H9 (cell line): Measurements from ENCODE around the gene RRAD. TPM values are rescaled to one million over a fixed set of nuclear protein-coding genes. Genes with fewer than 3 reads are reported as not detected.
A peak's percentile ranks its signal among the peaks of the same experiment; 100 is the strongest.

Experiments
- DNase-seq: peaks from one replicate; pipeline ENCODE4 v3.0.0-alpha.2; 2017
- H2AFZ ChIP-seq: one replicate; pipeline ENCODE4 v1.6.1; 2013; ENCODE audit warnings: mild to moderate bottlenecking, low read length, control low read depth, moderate library complexity
- H2AK5ac ChIP-seq: 2 replicates; pipeline ENCODE4 v1.6.1; 2013; ENCODE audit warnings: low read length, control low read depth, mixed read lengths; ENCODE audit not compliant: insufficient read length
- H2BK120ac ChIP-seq: one replicate; pipeline ENCODE4 v1.6.1; 2013; ENCODE audit warnings: low read depth, mild to moderate bottlenecking, low read length, control low read depth, inconsistent platforms; ENCODE audit not compliant: poor library complexity, severe bottlenecking
- H2BK12ac ChIP-seq: 2 replicates; pipeline ENCODE4 v1.6.1; 2013; ENCODE audit warnings: low read length, control low read depth, mixed read lengths, low read depth; ENCODE audit not compliant: insufficient read length
- H2BK15ac ChIP-seq: 2 replicates; pipeline ENCODE4 v1.6.1; 2013; ENCODE audit warnings: low read depth, low read length, control low read depth
- H2BK20ac ChIP-seq: one replicate; pipeline ENCODE4 v1.6.1; 2013; ENCODE audit warnings: low read depth, mild to moderate bottlenecking, low read length, control low read depth, inconsistent platforms; ENCODE audit not compliant: poor library complexity, severe bottlenecking
- H2BK5ac ChIP-seq: 2 replicates; pipeline ENCODE4 v1.6.1; 2013; ENCODE audit warnings: low read length, control low read depth, mixed read lengths; ENCODE audit not compliant: insufficient read length
- H3K14ac ChIP-seq: 2 replicates; pipeline ENCODE4 v1.6.1; 2013; ENCODE audit warnings: low read length, control low read depth; ENCODE audit not compliant: insufficient read depth
- H3K18ac ChIP-seq: 2 replicates; pipeline ENCODE4 v1.6.1; 2013; ENCODE audit warnings: low read depth, mild to moderate bottlenecking, mixed read lengths, low read length, control low read depth; ENCODE audit not compliant: insufficient read length
- H3K23ac ChIP-seq: 2 replicates; pipeline ENCODE4 v1.6.1; 2013; ENCODE audit warnings: low read length, control low read depth, mixed read lengths, low read depth; ENCODE audit not compliant: insufficient read length
- H3K23me2 ChIP-seq: 2 replicates; pipeline ENCODE4 v1.6.1; 2013; ENCODE audit warnings: low read depth, mild to moderate bottlenecking, mixed read lengths, low read length, control low read depth; ENCODE audit not compliant: insufficient read length, poor library complexity, severe bottlenecking
- H3K27ac ChIP-seq: 2 replicates; pipeline ENCODE4 v1.5.1; 2013; ENCODE audit warnings: low read length, control low read depth, mixed read lengths, low read depth; ENCODE audit not compliant: insufficient read length
- H3K27me3 ChIP-seq: 2 replicates; pipeline ENCODE4 v1.6.1; 2013; ENCODE audit warnings: low read length, control low read depth, inconsistent platforms; ENCODE audit not compliant: insufficient read depth
- H3K4ac ChIP-seq: 2 replicates; pipeline ENCODE4 v1.6.1; 2013; ENCODE audit warnings: low read depth, mild to moderate bottlenecking, control low read depth, inconsistent platforms, low read length, moderate library complexity
- H3K4me1 ChIP-seq: 2 replicates; pipeline ENCODE4 v1.6.1; 2013; ENCODE audit warnings: low read length, control low read depth, inconsistent platforms; ENCODE audit not compliant: insufficient read depth
- H3K4me2 ChIP-seq: 2 replicates; pipeline ENCODE4 v1.6.1; 2013; ENCODE audit warnings: low read length, control low read depth, mixed read lengths; ENCODE audit not compliant: insufficient read length, insufficient read depth
- H3K56ac ChIP-seq: 2 replicates; pipeline ENCODE4 v1.6.1; 2013; ENCODE audit warnings: low read depth, mild to moderate bottlenecking, mixed read lengths, low read length, control low read depth; ENCODE audit not compliant: insufficient read length
- H3K79me1 ChIP-seq: 2 replicates; pipeline ENCODE4 v1.6.1; 2013; ENCODE audit warnings: low read depth, mild to moderate bottlenecking, moderate library complexity, low read length, control low read depth, inconsistent platforms; ENCODE audit not compliant: insufficient read depth, poor library complexity, severe bottlenecking
- H3K79me2 ChIP-seq: 2 replicates; pipeline ENCODE4 v1.6.1; 2013; ENCODE audit warnings: low read length, control low read depth, inconsistent platforms; ENCODE audit not compliant: insufficient read depth
- H3K9ac ChIP-seq: 2 replicates; pipeline ENCODE4 v1.6.1; 2013; ENCODE audit warnings: low read length, control low read depth, mixed read lengths; ENCODE audit not compliant: insufficient read length; ENCODE audit errors: extremely low read depth
- H3K9me3 ChIP-seq: one replicate; pipeline ENCODE4 v1.6.1; 2013; ENCODE audit warnings: low read depth, low read length, inconsistent platforms; ENCODE audit not compliant: control insufficient read depth
- H3T11ph ChIP-seq: one replicate; pipeline ENCODE4 v1.6.1; 2013; ENCODE audit warnings: mild to moderate bottlenecking, low read length, control low read depth, inconsistent platforms
- H4K20me1 ChIP-seq: one replicate; pipeline ENCODE4 v1.6.1; 2013; ENCODE audit not compliant: control insufficient read depth, insufficient read length, insufficient read depth
- H4K5ac ChIP-seq: 2 replicates; pipeline ENCODE4 v1.6.1; 2013; ENCODE audit warnings: low read depth, mild to moderate bottlenecking, mixed read lengths, low read length, control low read depth; ENCODE audit not compliant: insufficient read length
- H4K8ac ChIP-seq: replicated peaks from 2 replicates; pipeline ENCODE4 v1.6.1; 2013; ENCODE audit warnings: low read length, control low read depth, mixed read lengths, low read depth; ENCODE audit not compliant: insufficient read length
- H4K91ac ChIP-seq: 2 replicates; pipeline ENCODE4 v1.6.1; 2013; ENCODE audit warnings: low read depth, mild to moderate bottlenecking, moderate library complexity, mixed read lengths, low read length, control low read depth; ENCODE audit not compliant: insufficient read length
- H3K27ac Mint-ChIP-seq, 3 experiments: 2 replicates in 2 of 3; 3 replicates in 1 of 3; pipeline ENCODE4 v1.8.0; 2020 to 2021; ENCODE audit warnings: mixed read lengths in 3 of 3, mild to moderate bottlenecking in 1 of 3, moderate library complexity in 1 of 3
- H3K27me3 Mint-ChIP-seq: 2 replicates; pipeline ENCODE4 v1.8.0; 2021; ENCODE audit warnings: low read depth, mild to moderate bottlenecking, moderate library complexity, mixed read lengths
- H3K36me3 Mint-ChIP-seq, 3 experiments: 2 replicates in 2 of 3; 3 replicates in 1 of 3; pipeline ENCODE4 v1.8.0; 2020 to 2021; ENCODE audit warnings: low read depth in 3 of 3, mixed read lengths in 3 of 3; ENCODE audit not compliant: insufficient read depth in 1 of 3
- H3K4me1 Mint-ChIP-seq, 2 experiments: 2 replicates each; pipeline ENCODE4 v1.8.0; 2020; ENCODE audit warnings: mixed read lengths in 2 of 2
- H3K4me3 Mint-ChIP-seq, 2 experiments: 2 replicates in 1 of 2; 3 replicates in 1 of 2; pipeline ENCODE4 v1.8.0; 2020 to 2021; ENCODE audit warnings: mild to moderate bottlenecking in 2 of 2, mixed read lengths in 2 of 2, moderate library complexity in 1 of 2
- H3K9me3 Mint-ChIP-seq, 2 experiments: 2 replicates in 1 of 2; 3 replicates in 1 of 2; pipeline ENCODE4 v1.8.0; 2020; ENCODE audit warnings: mild to moderate bottlenecking in 2 of 2, mixed read lengths in 2 of 2, moderate library complexity in 1 of 2
- CTCF ChIP-seq: fragments of 200-600 bp; sonication (generic); conservative IDR thresholded peaks from 3 replicates; pipeline ENCODE4 v1.8.0; 2021; ENCODE audit warnings: antibody characterized with exemption, mild to moderate bottlenecking
- WGBS: extraction: QIAGEN DNeasy Blood & Tissue Kit; methylation state at CpG from one replicate; pipeline ENCODE4 v1.1.7; 2013; ENCODE audit warnings: missing lambda C conversion rate, low lambda C conversion rate, mixed read lengths; ENCODE audit not compliant: insufficient read length; ENCODE audit errors: extremely low coverage; 5-methylcytosine and 5-hydroxymethylcytosine counted together
- total RNA-seq: library from RNA; stranded (reverse); gene quantifications from 2 replicates; pipeline ENCODE4 v1.2.1, GENCODE V29; 2021

RRAD gene
- total RNA-seq, 1 experiment from 2014 or later = 0.72 TPM

- H3K9ac ChIP-seq = peak within 1 kb of the TSS; percentile 59
- H3K4me2 ChIP-seq = peak within 1 kb of the TSS; percentile 70
- H4K5ac ChIP-seq = no peak within 1 kb of the TSS
- H2BK120ac ChIP-seq = no peak within 1 kb of the TSS
- H2BK20ac ChIP-seq = no peak within 1 kb of the TSS
- peaks cover 5% of the 10 kb centered on the region; the same call in 1 of the 2 replicates for H3K79me2 ChIP-seq
- H3K27ac ChIP-seq = no peak within 1 kb of the TSS
- no peaks in the 10 kb centered on the region for H3K9me3 ChIP-seq
- peaks cover 12% of the 10 kb centered on the region for H3K27me3 Mint-ChIP-seq
- H3K4ac ChIP-seq = no peak within 1 kb of the TSS
- H3K27ac Mint-ChIP-seq = peak within 1 kb of the TSS; percentile 58 to 97 (median 95); a peak in 6 of 7 replicates
- no peak within 1 kb of the TSS for H4K91ac ChIP-seq
- no peaks in the 10 kb centered on the region for H4K20me1 ChIP-seq
- H3K4me1 ChIP-seq = no peaks in the 10 kb centered on the region; the same call in 1 of the 2 replicates
- H3K23ac ChIP-seq = no peak within 1 kb of the TSS
- H3K27me3 ChIP-seq = no peaks in the 10 kb centered on the region; the same call in 1 of the 2 replicates
- H2BK12ac ChIP-seq = no peak within 1 kb of the TSS
- no peak within 1 kb of the TSS for H2BK5ac ChIP-seq
- no peak within 1 kb of the TSS for H3T11ph ChIP-seq
- H3K4me3 Mint-ChIP-seq = peak within 1 kb of the TSS; percentile 94 to 96
- H2AK5ac ChIP-seq = no peak within 1 kb of the TSS
- DNase-seq = peak; percentile 99
- no peak within 1 kb of the TSS for H2AFZ ChIP-seq
- no peak within 1 kb of the TSS for H3K56ac ChIP-seq
- H3K23me2 ChIP-seq = peaks cover 6% of the 10 kb centered on the region
- peaks cover 9 to 14% (median 14%) of the 10 kb centered on the region in 3 experiments; a peak in 6 of 7 replicates for H3K36me3 Mint-ChIP-seq
- no peak within 1 kb of the TSS for H4K8ac ChIP-seq
- no peak for TF ChIP-seq CTCF
- H3K79me1 ChIP-seq = peaks cover 2% of the 10 kb centered on the region
- H3K18ac ChIP-seq = peak within 1 kb of the TSS; percentile 69
- H3K14ac ChIP-seq = peak within 1 kb of the TSS; percentile 89; the same call in 1 of the 2 replicates
- peaks cover 10 to 13% of the 10 kb centered on the region in 2 experiments for H3K4me1 Mint-ChIP-seq
- H3K9me3 Mint-ChIP-seq = no peaks in the 10 kb centered on the region; a peak in 1 of 5 replicates
- no CpG with 5 or more reads among the region's 58 CpGs for WGBS
- no peak within 1 kb of the TSS for H2BK15ac ChIP-seq
Measured at GRCh38 chr16:66880288-66881013, 44.9 kb downstream of the RRAD start, which contains the start of gene PDP2. Gene PDP2, plus strand, starts transcription at chr16:66880515. Its CDS starts 3,770 bp downstream, at chr16:66884285.
